Fibroblast of the conjunctiva (primary cell): Measurements from ENCODE around the gene KIAA1191.

Source experiments
- DNase-seq: peaks from one replicate; pipeline ENCODE4 v3.0.0-alpha.2; 2010; ENCODE audit warnings: low read depth

Gene KIAA1191

GRCh38 chr5:176389135-176390123, 27.9 kb upstream of the KIAA1191 start:
- DNase-seq, result no peak

- peak; percentile 98 for DNase-seq
These were observed 27.0 kb upstream of the KIAA1191 start, which contains the start of the genes HIGD2A and NOP16 for GRCh38 chr5:176388444-176389134. TSS of gene HIGD2A (plus strand) at chr5:176388751. CDS start at chr5:176388820, 69 bp downstream. TSS of gene NOP16 (minus strand) at chr5:176388598. CDS start at chr5:176388539, 59 bp downstream.

GRCh38 chr5:176388003-176388443, 26.5 kb upstream of the KIAA1191 start:
- no peak for DNase-seq

- no peak for DNase-seq
These were observed 25.9 kb upstream of the KIAA1191 start for GRCh38 chr5:176387384-176387925.

- DNase-seq, result no peak
These were observed 24.9 kb upstream of the KIAA1191 start for GRCh38 chr5:176386491-176386890.

GRCh38 chr5:176384991-176385390, 23.4 kb upstream of the KIAA1191 start:
- DNase-seq, result no peak

- DNase-seq, result no peak
These were observed 22.9 kb upstream of the KIAA1191 start for GRCh38 chr5:176384366-176384930.

- DNase-seq, result no peak
These were observed 22.4 kb upstream of the KIAA1191 start for GRCh38 chr5:176383961-176384360.

- no peak for DNase-seq
These were observed 21.8 kb upstream of the KIAA1191 start for GRCh38 chr5:176383248-176383905.

- no peak for DNase-seq
These were observed 21.2 kb upstream of the KIAA1191 start for GRCh38 chr5:176382721-176383120.

GRCh38 chr5:176381979-176382378, 20.4 kb upstream of the KIAA1191 start:
- no peak for DNase-seq

GRCh38 chr5:176381423-176381822, 19.9 kb upstream of the KIAA1191 start:
- DNase-seq, result no peak

GRCh38 chr5:176379881-176380280, 18.3 kb upstream of the KIAA1191 start:
- no peak for DNase-seq

- DNase-seq, result no peak
These were observed 11.7 kb upstream of the KIAA1191 start for GRCh38 chr5:176373100-176373818.

GRCh38 chr5:176371621-176372539, 10.3 kb upstream of the KIAA1191 start:
- DNase-seq, result no peak

- no peak for DNase-seq
These were observed 8.6 kb upstream of the KIAA1191 start for GRCh38 chr5:176369934-176370711.

GRCh38 chr5:176368726-176369125, 7.2 kb upstream of the KIAA1191 start:
- no peak for DNase-seq

GRCh38 chr5:176366232-176366894, 4.8 kb upstream of the KIAA1191 start:
- no peak for DNase-seq
